H1 (cell line): ENCODE results near the gene TP53BP2. TPM values are rescaled to one million over a fixed set of nuclear protein-coding genes. Genes with fewer than 3 reads are reported as not detected.
"Not testable (repeated sequence)": the region's sequence is repeated elsewhere in the genome, so short reads cannot be mapped to it uniquely, and the experiment has no call there.

Experiments
- CTCF ChIA-PET: fragments of 300-600 bp; sonication (Branson Sonifier 250); formaldehyde crosslinking; loops from one replicate; lab custom pipeline; 2021; ENCODE audit not compliant: partially characterized antibody; lab: Charles Lee
- POLR2A ChIA-PET: fragments of 300-600 bp; sonication (Branson Sonifier 250); formaldehyde crosslinking; loops from one replicate; lab custom pipeline; 2021; ENCODE audit warnings: inconsistent platforms; ENCODE audit not compliant: partially characterized antibody; lab: Charles Lee
- DNase-seq, 2 experiments: peaks; one replicate each; pipeline versions ENCODE4 v3.0.0 to v3.0.0-alpha.2; 2010 to 2022; ENCODE audit warnings: low spot score in 2 of 2, low read depth in 1 of 2, mixed read lengths in 1 of 2
- FAIRE-seq: peaks from 2 replicates; lab custom pipeline; 2011; peaks lifted over from hg19 to GRCh38; lab: Jason Lieb, UNC
- H2AFZ ChIP-seq: 2 replicates; pipeline ENCODE4 v1.8.1; 2012; ENCODE audit warnings: low read length, inconsistent platforms
- H2AK5ac ChIP-seq: 2 replicates; pipeline ENCODE4 v1.6.1; 2013; ENCODE audit warnings: low read depth, low read length
- H2BK120ac ChIP-seq: replicated peaks from 2 replicates; pipeline ENCODE3; 2013; ENCODE audit warnings: low read depth, low read length, inconsistent platforms
- H2BK12ac ChIP-seq: 2 replicates; pipeline ENCODE4 v1.6.1; 2013; ENCODE audit warnings: low read depth, low read length
- H2BK15ac ChIP-seq: 2 replicates; pipeline ENCODE4 v1.6.1; 2013; ENCODE audit warnings: low read length
- H2BK20ac ChIP-seq: 2 replicates; pipeline ENCODE4 v1.6.1; 2013; ENCODE audit warnings: low read length
- H2BK5ac ChIP-seq: 2 replicates; pipeline ENCODE4 v1.6.1; 2013; ENCODE audit warnings: low read depth, low read length
- H3K14ac ChIP-seq: 2 replicates; pipeline ENCODE4 v1.6.1; 2013; ENCODE audit warnings: inconsistent platforms; ENCODE audit not compliant: insufficient read length
- H3K18ac ChIP-seq: 2 replicates; pipeline ENCODE4 v1.6.1; 2013; ENCODE audit warnings: low read length; ENCODE audit errors: extremely low read depth
- H3K23ac ChIP-seq: 2 replicates; pipeline ENCODE4 v1.6.1; 2013; ENCODE audit warnings: inconsistent platforms; ENCODE audit not compliant: insufficient read length
- H3K23me2 ChIP-seq: 2 replicates; pipeline ENCODE4 v1.6.1; 2013; ENCODE audit warnings: low read depth, low read length
- H3K27ac ChIP-seq: 2 replicates; pipeline ENCODE4 v1.6.1; 2011; ENCODE audit warnings: low read depth, low read length, inconsistent platforms
- H3K27me3 ChIP-seq, 4 experiments: replicated peaks in 1 of 4; 1 replicate in 1 of 4; 2 replicates in 3 of 4; pipeline versions ENCODE4 v1.6.1 to v1.8.1; 2011 to 2013; ENCODE audit warnings: low read length in 3 of 4, mild to moderate bottlenecking in 3 of 4, inconsistent platforms in 2 of 4, mixed read lengths in 2 of 4, moderate library complexity in 1 of 4; ENCODE audit not compliant: control insufficient read depth in 3 of 4, insufficient read depth in 3 of 4; ENCODE audit errors: extremely low read depth in 1 of 4
- H3K36me3 ChIP-seq, 4 experiments: 2 replicates each; pipeline versions ENCODE4 v1.6.1 to v1.8.1; 2011 to 2013; ENCODE audit warnings: mild to moderate bottlenecking in 4 of 4, low read length in 3 of 4, moderate library complexity in 2 of 4, control low read depth in 1 of 4, inconsistent platforms in 1 of 4; ENCODE audit not compliant: insufficient read depth in 4 of 4, control insufficient read depth in 2 of 4
- H3K4ac ChIP-seq: replicated peaks from 2 replicates; pipeline ENCODE3; 2013; ENCODE audit warnings: low read length, low read depth, mixed read lengths, inconsistent platforms; ENCODE audit not compliant: insufficient read length
- H3K4me1 ChIP-seq, 4 experiments: replicated peaks in 1 of 4; 1 replicate in 1 of 4; 2 replicates in 3 of 4; pipeline versions ENCODE4 v1.6.1 to v1.8.1; 2011 to 2013; ENCODE audit warnings: low read length in 3 of 4, inconsistent platforms in 2 of 4, mixed read lengths in 1 of 4; ENCODE audit not compliant: insufficient read depth in 4 of 4, control insufficient read depth in 3 of 4
- H3K4me2 ChIP-seq, 2 experiments: 2 replicates each; pipeline versions ENCODE4 v1.6.1 to v1.8.1; 2011 to 2013; ENCODE audit warnings: low read depth in 2 of 2, low read length in 2 of 2, control low read depth in 1 of 2, inconsistent platforms in 1 of 2, mild to moderate bottlenecking in 1 of 2; ENCODE audit not compliant: insufficient read depth in 1 of 2
- H3K4me3 ChIP-seq, 4 experiments: fragments of 200-600, 300-600 bp in 1 of 4; sonication (generic), shearing (Covaris generic), sonication (Bioruptor Twin) in 1 of 4; 2 replicates each; pipeline versions ENCODE4 v1.5.1 to v1.8.1; 2011 to 2016; ENCODE audit warnings: low read length in 4 of 4, low read depth in 3 of 4, control low read depth in 2 of 4, inconsistent platforms in 2 of 4, mild to moderate bottlenecking in 2 of 4, mixed read lengths in 1 of 4, moderate library complexity in 1 of 4; ENCODE audit not compliant: insufficient read depth in 2 of 4; ENCODE audit errors: extremely low read depth in 1 of 4
- H3K56ac ChIP-seq: replicated peaks from 2 replicates; pipeline ENCODE3; 2013; ENCODE audit warnings: low read depth, mild to moderate bottlenecking, mixed read lengths, low read length, inconsistent platforms; ENCODE audit not compliant: insufficient read length
- H3K79me1 ChIP-seq: 2 replicates; pipeline ENCODE4 v1.6.1; 2013; ENCODE audit warnings: low read depth, low read length, control low read depth
- H3K79me2 ChIP-seq, 2 experiments: 2 replicates each; pipeline versions ENCODE4 v1.6.1 to v1.8.1; 2012 to 2013; ENCODE audit warnings: low read length in 2 of 2, mild to moderate bottlenecking in 2 of 2, inconsistent platforms in 1 of 2; ENCODE audit not compliant: insufficient read depth in 2 of 2, control insufficient read depth in 1 of 2
- H3K9ac ChIP-seq, 4 experiments: replicated peaks in 1 of 4; 1 replicate in 1 of 4; 2 replicates in 3 of 4; pipeline versions ENCODE4 v1.6.1 to v1.8.1; 2011 to 2013; ENCODE audit warnings: low read depth in 3 of 4, low read length in 3 of 4, control low read depth in 2 of 4, mild to moderate bottlenecking in 2 of 4, moderate library complexity in 2 of 4, inconsistent platforms in 1 of 4; ENCODE audit errors: extremely low read depth in 1 of 4
- H3K9me3 ChIP-seq, 2 experiments: 2 replicates each; pipeline versions ENCODE4 v1.6.1 to v1.8.1; 2012 to 2013; ENCODE audit warnings: mild to moderate bottlenecking in 2 of 2, moderate library complexity in 2 of 2, control low read depth in 1 of 2, inconsistent platforms in 1 of 2, low read depth in 1 of 2, low read length in 1 of 2, mixed read lengths in 1 of 2; ENCODE audit not compliant: insufficient read depth in 2 of 2
- H4K20me1 ChIP-seq, 2 experiments: replicated peaks in 1 of 2; 2 replicates each; pipeline versions ENCODE3 to v1.8.1; 2011 to 2013; ENCODE audit warnings: inconsistent platforms in 2 of 2, low read length in 2 of 2, mild to moderate bottlenecking in 1 of 2; ENCODE audit not compliant: insufficient read depth in 2 of 2, control insufficient read depth in 1 of 2
- H4K5ac ChIP-seq: 2 replicates; pipeline ENCODE4 v1.6.1; 2013; ENCODE audit warnings: low read length, low read depth, mixed read lengths, inconsistent platforms; ENCODE audit not compliant: insufficient read length
- H4K8ac ChIP-seq: 2 replicates; pipeline ENCODE4 v1.8.0; 2013; ENCODE audit warnings: mild to moderate bottlenecking, moderate library complexity, low read length, inconsistent platforms; ENCODE audit not compliant: insufficient read depth; ENCODE audit errors: extremely low read depth
- H4K91ac ChIP-seq: replicated peaks from 2 replicates; pipeline ENCODE3; 2013; ENCODE audit warnings: low read length, mixed read lengths, inconsistent platforms; ENCODE audit not compliant: insufficient read length
- WGBS, 2 experiments: shearing (Covaris generic) in 1 of 2; methylation state at CpG; one replicate each; pipeline versions ENCODE4 v1.1.6 to v1.1.7; 2013 to 2015; ENCODE audit warnings: low lambda C conversion rate in 2 of 2, mixed read lengths in 2 of 2, inconsistent platforms in 1 of 2, low coverage in 1 of 2, missing lambda C conversion rate in 1 of 2; ENCODE audit not compliant: insufficient replicate concordance in 2 of 2, insufficient coverage in 1 of 2, insufficient read length in 1 of 2; ENCODE audit errors: extremely low coverage in 1 of 2, missing lambda C conversion rate in 1 of 2; 5-methylcytosine and 5-hydroxymethylcytosine counted together
- polyA plus RNA-seq, 7 experiments: library from polyadenylated mRNA; depleted of rRNA in 3 of 7; stranded (reverse) in 5 of 7; unstranded in 2 of 7; fragments of >200 nt in 5 of 7; fragments of 200-250 nt in 2 of 7; gene quantifications; 1 replicate in 5 of 7; 2 replicates in 1 of 7; 4 replicates in 1 of 7; pipeline versions ENCODE4 v1.2.1 to v1.2.3, GENCODE V29; 2011 to 2013; ENCODE audit warnings: missing spikeins in 2 of 7, mixed read lengths in 2 of 7
- total RNA-seq: library from RNA; stranded (reverse); fragmentation: NEBNext Ultra II Directional; extraction: Animal tissue kit (Norgen Biotek cat#: 25700); gene quantifications from 2 replicates; pipeline ENCODE4 v1.2.1, GENCODE V29; 2021

Gene TP53BP2
- total and polyA plus RNA-seq, 2 of the 8 experiments (the other 6 are each of a cell fraction or from before 2014, with no cell fraction given) = 18.0 to 38.7 TPM

GRCh38 chr1:223841977-223842623 lies 3.6 kb downstream of the TP53BP2 start:
- H2BK15ac ChIP-seq, H3K9me3 ChIP-seq, H2BK20ac ChIP-seq, H2BK5ac ChIP-seq, H2AFZ ChIP-seq, H2AK5ac ChIP-seq, H4K91ac ChIP-seq, H3K9ac ChIP-seq, H3K4ac ChIP-seq, H3K4me2 ChIP-seq, H3K23me2 ChIP-seq, H3K27ac ChIP-seq, H4K8ac ChIP-seq, H3K23ac ChIP-seq, H3K79me1 ChIP-seq, H3K56ac ChIP-seq, H3K4me3 ChIP-seq, H3K18ac ChIP-seq, H2BK12ac ChIP-seq, H2BK120ac ChIP-seq, DNase-seq, H3K27me3 ChIP-seq, FAIRE-seq, H4K5ac ChIP-seq, H3K14ac ChIP-seq, H3K36me3 ChIP-seq, H3K4me1 ChIP-seq: not testable (repeated sequence)
- Histone ChIP-seq H4K20me1 (peaks cover 13 to 21% of the 10 kb centered on the region in 2 experiments), H3K79me2 (peaks cover 18 to 81% of the 10 kb centered on the region in 2 experiments)
- CTCF ChIA-PET = interaction anchor here (0.6 to 0.9 kb wide), 2 partner anchors 61 to 286 kb away, joined by 3 read pairs; no protein-coding TSS in a partner anchor
- WGBS, 2 experiments = 93% methylated on average over 13 of the region's 13 CpGs; no CpG with 5 or more reads in 1 of the 2 experiments
- POLR2A ChIA-PET = interaction anchor here (0.7 kb wide), 1 partner anchor 8 kb away, joined by 3 read pairs; no protein-coding TSS in a partner anchor
